Prostate gland (tissue), 2 donors: ENCODE data around the gene ANKRD11.

ENCODE experiments used
- POLR2AphosphoS5 ChIP-seq: sonication (generic); formaldehyde crosslinking; IDR thresholded peaks from one replicate; pipeline ENCODE4 v1.6.1; 2017; ENCODE audit warnings: antibody characterized with exemption
- TF ChIP-seq, protein P1 (sequence below), 4 experiments: fragments of 200-600 bp in 2 of 4; fragments of 450-650 bp in 2 of 4; sonication (generic) in 2 of 4; IDR thresholded peaks; 1 replicate in 3 of 4; 2 replicates in 1 of 4; pipeline ENCODE4 v1.5.1; 2016 to 2019; ENCODE audit warnings: antibody characterized with exemption in 4 of 4, mild to moderate bottlenecking in 2 of 4, moderate library complexity in 2 of 4

DNA sequence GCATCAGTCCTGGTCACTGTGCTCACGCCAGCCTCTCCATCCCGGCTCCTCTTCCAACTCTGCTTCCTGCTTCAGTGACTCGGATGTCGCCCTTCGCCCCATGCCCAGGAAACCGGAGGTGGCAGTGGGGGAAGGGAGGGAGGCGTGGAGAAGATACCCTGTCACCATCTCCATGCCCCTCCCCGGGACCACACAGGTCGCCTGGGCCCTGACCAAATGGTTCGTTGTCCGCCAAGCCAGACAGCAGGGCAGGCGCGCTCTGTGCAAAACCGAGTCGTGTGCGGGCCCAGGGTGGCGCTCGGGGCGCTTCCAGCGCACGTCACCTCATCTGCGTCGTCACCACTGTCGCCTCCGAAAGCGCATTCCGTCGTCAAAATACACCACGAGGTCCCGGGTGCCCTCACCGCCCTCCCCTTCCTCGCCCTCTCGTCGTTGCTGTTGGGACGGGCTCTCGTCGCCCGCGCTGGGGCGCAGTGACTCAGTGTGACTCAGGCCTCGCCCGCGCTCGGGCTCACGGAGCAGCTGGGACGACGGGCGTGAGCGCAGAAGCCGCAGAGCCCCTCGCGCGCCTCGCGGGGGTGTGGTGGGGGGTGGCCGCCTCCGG is 233.6 kb downstream of the ANKRD11 start:
- TF ChIP-seq, protein P1, sequence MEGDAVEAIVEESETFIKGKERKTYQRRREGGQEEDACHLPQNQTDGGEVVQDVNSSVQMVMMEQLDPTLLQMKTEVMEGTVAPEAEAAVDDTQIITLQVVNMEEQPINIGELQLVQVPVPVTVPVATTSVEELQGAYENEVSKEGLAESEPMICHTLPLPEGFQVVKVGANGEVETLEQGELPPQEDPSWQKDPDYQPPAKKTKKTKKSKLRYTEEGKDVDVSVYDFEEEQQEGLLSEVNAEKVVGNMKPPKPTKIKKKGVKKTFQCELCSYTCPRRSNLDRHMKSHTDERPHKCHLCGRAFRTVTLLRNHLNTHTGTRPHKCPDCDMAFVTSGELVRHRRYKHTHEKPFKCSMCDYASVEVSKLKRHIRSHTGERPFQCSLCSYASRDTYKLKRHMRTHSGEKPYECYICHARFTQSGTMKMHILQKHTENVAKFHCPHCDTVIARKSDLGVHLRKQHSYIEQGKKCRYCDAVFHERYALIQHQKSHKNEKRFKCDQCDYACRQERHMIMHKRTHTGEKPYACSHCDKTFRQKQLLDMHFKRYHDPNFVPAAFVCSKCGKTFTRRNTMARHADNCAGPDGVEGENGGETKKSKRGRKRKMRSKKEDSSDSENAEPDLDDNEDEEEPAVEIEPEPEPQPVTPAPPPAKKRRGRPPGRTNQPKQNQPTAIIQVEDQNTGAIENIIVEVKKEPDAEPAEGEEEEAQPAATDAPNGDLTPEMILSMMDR (IDR thresholded peaks at IDR 0.05): no peak
- TF ChIP-seq POLR2AphosphoS5: peak; percentile 19
